DMS53 treated with DMSO at 0.1 percent for 48 hours (cell line): ENCODE data around the gene ITM2C.
A peak's percentile ranks its signal among the peaks of the same experiment; 100 is the strongest.

ENCODE experiments used
- DNase-seq: peaks from one replicate; lab custom pipeline; 2025; ENCODE audit not compliant: unreplicated experiment; lab: John Stamatoyannopoulos, UW

Gene ITM2C

GRCh38 chr2:230924470-230925341 is 60.0 kb downstream of the ITM2C start, which contains the start of gene GPR55:
TSS of gene GPR55 (minus strand) at chr2:230925242. CDS start at chr2:230910962, 14,280 bp downstream.
- DNase-seq: peak; percentile 5

- no peak for DNase-seq
Measured at GRCh38 chr2:230925443-230925878, 60.7 kb downstream of the ITM2C start.

- DNase-seq: no peak
Measured at GRCh38 chr2:230925879-230926765, 61.4 kb downstream of the ITM2C start.

- no peak for DNase-seq
Measured at GRCh38 chr2:230927711-230928341, 63.1 kb downstream of the ITM2C start.
